GM23338 (cell line): ENCODE measurements around the gene BRDT. TPM values are rescaled to one million over a fixed set of nuclear protein-coding genes. Genes with fewer than 3 reads are reported as not detected.

Experiments
- ATAC-seq: fragments of 200-7000 bp; cut with Tn5 transposase; 3 replicates; pipeline ENCODE4 v1.9.1; 2020
- DNase-seq: peaks from one replicate; pipeline ENCODE4 v3.0.0-alpha.2; 2015; ENCODE audit warnings: low spot score
- H2AFZ ChIP-seq: fragments of 200-600 bp; sonication (generic); 2 replicates; pipeline ENCODE4 v1.8.0; 2016; ENCODE audit warnings: antibody characterized with exemption, mild to moderate bottlenecking, moderate library complexity
- H3F3A ChIP-seq: fragments of 200-600 bp; sonication (generic); replicated peaks from 2 replicates; pipeline ENCODE4 v1.8.0; 2017; ENCODE audit warnings: antibody characterized with exemption, mixed run types, low read depth
- H3K27ac ChIP-seq: fragments of 200-600 bp; sonication (generic); 2 replicates; pipeline ENCODE4 v1.6.1; 2016; ENCODE audit warnings: low read depth
- H3K27me3 ChIP-seq: fragments of 200-600 bp; sonication (generic); 2 replicates; pipeline ENCODE4 v1.8.0; 2016; ENCODE audit warnings: mild to moderate bottlenecking, mixed run types, moderate library complexity; ENCODE audit not compliant: insufficient read depth
- H3K36me3 ChIP-seq: fragments of 200-600 bp; sonication (generic); 2 replicates; pipeline ENCODE4 v1.8.0; 2016; ENCODE audit warnings: mild to moderate bottlenecking; ENCODE audit not compliant: insufficient read depth
- H3K4me1 ChIP-seq: fragments of 200-600 bp; sonication (generic); 2 replicates; pipeline ENCODE4 v1.8.0; 2016; ENCODE audit warnings: mild to moderate bottlenecking, moderate library complexity; ENCODE audit not compliant: insufficient read depth
- H3K4me2 ChIP-seq: fragments of 200-600 bp; sonication (generic); 2 replicates; pipeline ENCODE4 v1.7.1; 2017; ENCODE audit warnings: mixed run types
- H3K4me3 ChIP-seq: fragments of 200-600 bp; sonication (generic); 2 replicates; pipeline ENCODE4 v1.6.1; 2016; ENCODE audit warnings: mixed run types
- H3K79me2 ChIP-seq: fragments of 200-600 bp; sonication (generic); replicated peaks from 2 replicates; pipeline ENCODE4 v1.8.0; 2017; ENCODE audit warnings: mild to moderate bottlenecking; ENCODE audit not compliant: insufficient read depth
- H3K9me2 ChIP-seq: fragments of 200-600 bp; sonication (generic); 2 replicates; pipeline ENCODE4 v1.8.0; 2017; ENCODE audit not compliant: insufficient read depth
- H4K20me1 ChIP-seq: fragments of 200-600 bp; sonication (generic); replicated peaks from 2 replicates; pipeline ENCODE4 v1.8.0; 2017; ENCODE audit warnings: mild to moderate bottlenecking; ENCODE audit not compliant: insufficient read depth
- H3K27ac Mint-ChIP-seq: 2 replicates; pipeline ENCODE4 v1.8.0; 2020; ENCODE audit warnings: inconsistent platforms, mild to moderate bottlenecking, moderate library complexity, mixed read lengths
- H3K27me3 Mint-ChIP-seq: 3 replicates; pipeline ENCODE4 v1.8.0; 2022; ENCODE audit warnings: low read depth, mild to moderate bottlenecking, moderate library complexity, mixed read lengths, inconsistent platforms; ENCODE audit not compliant: insufficient read depth, poor library complexity
- H3K36me3 Mint-ChIP-seq: 3 replicates; pipeline ENCODE4 v1.8.0; 2021; ENCODE audit warnings: low read depth, mild to moderate bottlenecking, inconsistent platforms, moderate library complexity, mixed read lengths
- H3K4me1 Mint-ChIP-seq: 3 replicates; pipeline ENCODE4 v1.8.0; 2020; ENCODE audit warnings: mild to moderate bottlenecking, inconsistent platforms, mixed read lengths
- H3K4me3 Mint-ChIP-seq: 3 replicates; pipeline ENCODE4 v1.8.0; 2021; ENCODE audit warnings: moderate library complexity, mild to moderate bottlenecking, inconsistent platforms, mixed read lengths
- H3K9me3 Mint-ChIP-seq: 3 replicates; pipeline ENCODE4 v1.8.0; 2020; ENCODE audit warnings: moderate library complexity, mild to moderate bottlenecking, inconsistent platforms, mixed read lengths
- ETS1 ChIP-seq: IDR thresholded peaks from 2 replicates; pipeline ENCODE4 v1.6.1; 2016; ENCODE audit warnings: antibody characterized with exemption
- EZH2 ChIP-seq: fragments of 200-600 bp; sonication (generic); IDR thresholded peaks from one replicate; pipeline ENCODE4 v1.8.0; 2017; ENCODE audit warnings: antibody characterized with exemption, mild to moderate bottlenecking, low read depth; ENCODE audit not compliant: unreplicated experiment
- EZH2phosphoT487 ChIP-seq: fragments of 200-600 bp; sonication (generic); IDR thresholded peaks from one replicate; pipeline ENCODE4 v1.8.1; 2018; ENCODE audit warnings: antibody characterized with exemption; ENCODE audit not compliant: unreplicated experiment
- JUNB ChIP-seq: IDR thresholded peaks from one replicate; pipeline ENCODE4 v1.6.1; 2016; ENCODE audit warnings: antibody characterized with exemption; ENCODE audit not compliant: unreplicated experiment
- NANOG ChIP-seq: IDR thresholded peaks from 2 replicates; pipeline ENCODE4 v1.6.1; 2016; ENCODE audit warnings: antibody characterized with exemption, borderline replicate concordance
- POLR2AphosphoS5 ChIP-seq: IDR thresholded peaks from 2 replicates; pipeline ENCODE4 v1.6.1; 2016; ENCODE audit warnings: antibody characterized with exemption, low read depth
- REST ChIP-seq: IDR thresholded peaks from one replicate; pipeline ENCODE4 v1.6.1; 2018; ENCODE audit warnings: antibody characterized with exemption; ENCODE audit not compliant: unreplicated experiment
- STAT1 ChIP-seq: IDR thresholded peaks from one replicate; pipeline ENCODE4 v1.6.1; 2016; ENCODE audit warnings: antibody characterized with exemption; ENCODE audit not compliant: unreplicated experiment
- ZNF114 ChIP-seq: fragments of 250-450 bp; sonication (Bioruptor Pico); IDR thresholded peaks from 2 replicates; pipeline ENCODE4 v1.5.0; 2020; ENCODE audit warnings: mild to moderate bottlenecking, moderate library complexity
- ZNF331 ChIP-seq: fragments of 250-450 bp; sonication (Bioruptor Pico); IDR thresholded peaks from 2 replicates; pipeline ENCODE4 v1.5.0; 2020; ENCODE audit warnings: low read depth, mild to moderate bottlenecking, moderate library complexity
- ZNF462 ChIP-seq: fragments of 250-450 bp; sonication (Bioruptor Pico); IDR thresholded peaks from 2 replicates; pipeline ENCODE4 v1.5.0; 2020; ENCODE audit warnings: mild to moderate bottlenecking, moderate library complexity
- polyA plus RNA-seq: library from polyadenylated mRNA; unstranded; fragments of >200 nt; fragmentation: Nextera tagmentation; extraction: Ambion mirVana; gene quantifications from 2 replicates; pipeline ENCODE4 v1.2.1, GENCODE V29; 2016
- total RNA-seq: library from RNA; depleted of rRNA; stranded (reverse); fragments of >200 nt; shearing (Covaris generic); gene quantifications from 2 replicates; pipeline ENCODE4 v1.2.3, GENCODE V29; 2014

The BRDT gene
- total and polyA plus RNA-seq, 2 experiments from 2014 or later = 0.58 to 0.80 TPM

- TF ChIP-seq REST (no peak), NANOG (no peak), JUNB (no peak), ETS1 (no peak), ZNF331 (CRISPR knock-in tag) (no peak), STAT1 (no peak), POLR2AphosphoS5 (no peak)
Measured at GRCh38 chr1:91925644-91926435, 23.4 kb upstream of the BRDT start (continued).

GRCh38 chr1:91928026-91928425 is 21.2 kb upstream of the BRDT start:
- Histone ChIP-seq H4K20me1 (no peaks in the 10 kb centered on the region), H3K79me2 (no peaks in the 10 kb centered on the region), H3K4me3 (no peak overlapping the region), H3K27me3 (no peaks in the 10 kb centered on the region), H3K27ac (no peak overlapping the region), H3K36me3 (no peaks in the 10 kb centered on the region), H3K9me2 (0 out of 2 replicates have a peak, but pooled peaks cover 3% of the 10 kb centered on the region), H2AFZ (no peak overlapping the region), H3K4me1 (no peaks in the 10 kb centered on the region), H3F3A (no peaks in the 10 kb centered on the region), H3K4me2 (no peak overlapping the region)
- Mint-ChIP-seq H3K27me3 (no peaks in the 10 kb centered on the region), H3K9me3 (no peaks in the 10 kb centered on the region; the same call in 2 of the 3 replicates), H3K36me3 (no peaks in the 10 kb centered on the region; the same call in 1 of the 3 replicates), H3K27ac (0 out of 2 replicates have a peak overlapping the region, but pooled peaks have one; percentile 21), H3K4me1 (peaks cover 7% of the 10 kb centered on the region), H3K4me3 (no peak overlapping the region)
- ATAC-seq (no peak), DNase-seq (no peak)
- TF ChIP-seq EZH2phosphoT487 = no peak
- no peak for TF ChIP-seq EZH2
- no peak for TF ChIP-seq JUNB
- no peak for TF ChIP-seq ETS1
- no peak for TF ChIP-seq ZNF462 (CRISPR knock-in tag)
- TF ChIP-seq ZNF331 (CRISPR knock-in tag) = no peak
- TF ChIP-seq POLR2AphosphoS5 = no peak
- TF ChIP-seq ZNF114 (CRISPR knock-in tag) = no peak
